ENCODE measurements around the gene KIRREL1.

DNA sequence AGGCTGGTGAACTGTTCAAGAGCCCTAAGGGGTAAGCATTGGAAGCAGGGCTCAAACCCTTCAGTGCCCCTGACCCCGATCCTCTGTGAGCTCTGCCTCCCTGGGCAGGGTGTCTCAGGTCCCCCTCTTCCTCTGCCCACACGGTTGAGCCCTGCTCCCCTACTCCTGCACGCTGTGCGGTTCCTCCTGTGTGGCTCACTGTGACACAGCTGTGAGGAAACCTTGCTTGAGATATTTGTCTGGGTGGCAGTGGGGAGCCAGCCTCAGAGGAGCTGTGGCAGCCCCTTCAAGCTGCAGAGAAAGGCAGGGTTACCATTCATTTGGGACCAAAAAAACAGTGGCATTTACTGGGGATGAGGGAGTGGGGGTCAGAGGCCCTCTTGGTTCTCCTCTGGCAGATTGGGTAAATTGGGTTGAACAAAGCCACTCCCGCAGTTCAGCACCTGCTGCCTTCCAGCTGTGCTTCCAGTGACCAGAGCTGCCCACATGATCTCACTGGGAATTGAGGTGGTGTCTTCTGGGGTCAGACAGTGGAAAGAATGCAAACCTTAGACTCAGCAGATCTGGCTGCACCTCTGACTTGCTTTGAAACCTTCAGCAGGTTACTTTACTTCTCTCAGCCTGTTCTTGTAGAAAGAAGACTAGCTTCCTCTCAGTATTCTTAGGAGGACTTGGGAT, 126.7 kb downstream of the KIRREL1 start:
- TF ChIP-seq, protein P1, sequence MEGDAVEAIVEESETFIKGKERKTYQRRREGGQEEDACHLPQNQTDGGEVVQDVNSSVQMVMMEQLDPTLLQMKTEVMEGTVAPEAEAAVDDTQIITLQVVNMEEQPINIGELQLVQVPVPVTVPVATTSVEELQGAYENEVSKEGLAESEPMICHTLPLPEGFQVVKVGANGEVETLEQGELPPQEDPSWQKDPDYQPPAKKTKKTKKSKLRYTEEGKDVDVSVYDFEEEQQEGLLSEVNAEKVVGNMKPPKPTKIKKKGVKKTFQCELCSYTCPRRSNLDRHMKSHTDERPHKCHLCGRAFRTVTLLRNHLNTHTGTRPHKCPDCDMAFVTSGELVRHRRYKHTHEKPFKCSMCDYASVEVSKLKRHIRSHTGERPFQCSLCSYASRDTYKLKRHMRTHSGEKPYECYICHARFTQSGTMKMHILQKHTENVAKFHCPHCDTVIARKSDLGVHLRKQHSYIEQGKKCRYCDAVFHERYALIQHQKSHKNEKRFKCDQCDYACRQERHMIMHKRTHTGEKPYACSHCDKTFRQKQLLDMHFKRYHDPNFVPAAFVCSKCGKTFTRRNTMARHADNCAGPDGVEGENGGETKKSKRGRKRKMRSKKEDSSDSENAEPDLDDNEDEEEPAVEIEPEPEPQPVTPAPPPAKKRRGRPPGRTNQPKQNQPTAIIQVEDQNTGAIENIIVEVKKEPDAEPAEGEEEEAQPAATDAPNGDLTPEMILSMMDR (IDR thresholded peaks at IDR 0.05; ENCODE audit: poor library complexity, severe bottlenecking): no peak
- TF ChIP-seq EZH2 (IDR thresholded peaks at IDR 0.05; ENCODE audit: borderline replicate concordance, insufficient read depth, low read length, poor library complexity, severe bottlenecking) (no peak), TAF1 (IDR thresholded peaks at IDR 0.05; ENCODE audit: low read depth) (no peak), RAD21 (conservative IDR thresholded peaks at IDR 0.05) (no peak)

Data from neural cell (in vitro differentiated cells).